Left lung (tissue), 10 donors: ENCODE data around the gene SMCP. TPM values are rescaled to one million over a fixed set of nuclear protein-coding genes. Genes with fewer than 3 reads are reported as not detected.

Experiments used
- ATAC-seq: fragments of 200-7000 bp; cut with Tn5 transposase; one replicate; pipeline ENCODE4 v1.9.1; 2020; ENCODE audit warnings: moderate library complexity
- DNase-seq, 4 donors: peaks; one replicate each; pipeline ENCODE4 v3.0.0-alpha.2; 2013 to 2020
- H3K27ac ChIP-seq, 2 donors: fragments of 200-600 bp; sonication (generic) in 1 of 2; one replicate each; pipeline versions ENCODE4 v1.5.0 to v1.8.0; 2020 to 2021
- H3K27me3 ChIP-seq, 2 donors: fragments of 200-600 bp; sonication (generic) in 1 of 2; one replicate each; pipeline versions ENCODE4 v1.5.0 to v1.8.0; 2020 to 2021
- H3K36me3 ChIP-seq, 2 donors: fragments of 200-600 bp; sonication (generic) in 1 of 2; one replicate each; pipeline versions ENCODE4 v1.5.0 to v1.8.0; 2020 to 2021
- H3K4me1 ChIP-seq, 2 donors: fragments of 200-600 bp; one replicate each; pipeline ENCODE4 v1.8.0; 2021
- H3K4me3 ChIP-seq, 2 donors: fragments of 200-600 bp; sonication (generic) in 1 of 2; one replicate each; pipeline versions ENCODE4 v1.5.0 to v1.8.0; 2020 to 2021; ENCODE audit warnings: mild to moderate bottlenecking in 1 of 2
- H3K9me3 ChIP-seq, 2 donors: fragments of 200-600 bp; sonication (generic) in 1 of 2; one replicate each; pipeline versions ENCODE4 v1.5.0 to v1.8.0; 2020 to 2021
- CTCF ChIP-seq, 2 donors: fragments of 200-600 bp; sonication (generic) in 1 of 2; IDR thresholded peaks; one replicate each; pipeline versions ENCODE4 v1.5.0 to v1.8.0; 2021; ENCODE audit warnings: antibody characterized with exemption in 2 of 2
- intact Hi-C, 2 donors: fragments of 100-400 bp; cut with DNase I; formaldehyde crosslinking; loops; one replicate each; pipeline versions ENCODE4 v1.11.2 to v1.14.2; 2022
- polyA plus RNA-seq, 6 donors: library from polyadenylated mRNA; unstranded; fragments of 120-200 nt; gene quantifications; one replicate each; pipeline ENCODE4 v1.2.1, GENCODE V29; 2013; ENCODE audit not compliant: insufficient read length in 6 of 6
- total RNA-seq, 2 donors: library from RNA; stranded (reverse); fragmentation: NEBNext Ultra II Directional; extraction: Animal tissue kit (Norgen Biotek cat#: 25700); gene quantifications; one replicate each; pipeline ENCODE4 v1.2.1, GENCODE V29; 2021
- donor health status: DM: no; HTN: yes; CAD: no.
- donor health status: DM: no; HTN: no; CAD: no.

The SMCP gene
- total and polyA plus RNA-seq, 8 donors: not detected

DNA sequence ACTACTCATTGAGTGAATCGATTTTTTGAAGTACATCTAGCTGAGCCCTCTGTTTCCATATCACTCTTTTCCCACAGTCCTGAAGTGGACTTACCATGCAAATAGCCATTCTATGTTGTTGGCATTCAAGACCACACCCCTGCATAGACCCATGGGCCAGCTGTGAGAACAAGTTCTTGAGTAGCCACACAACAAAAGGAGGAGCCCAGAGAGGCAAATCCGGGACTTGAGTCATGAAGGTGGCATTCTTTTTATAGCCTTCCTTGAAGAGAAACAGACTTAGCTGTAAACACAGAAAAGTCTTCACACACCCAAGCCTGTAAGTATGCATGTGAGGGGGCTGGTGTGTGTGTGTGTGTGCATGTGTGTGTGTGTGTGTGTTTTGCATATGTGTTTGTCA lies 55.1 kb downstream of the SMCP start:
- TF ChIP-seq CTCF (IDR thresholded peaks at IDR 0.05): no peak
- peaks cover 0 to 10% of the 10 kb centered on the region in 2 donors for H3K27me3 ChIP-seq
- intact Hi-C loops: no loop called here
- H3K4me1 ChIP-seq: no peaks in the 10 kb centered on the region
- no peaks in the 10 kb centered on the region for H3K36me3 ChIP-seq
- H3K27ac ChIP-seq: no peak overlapping the region
- H3K9me3 ChIP-seq: no peaks in the 10 kb centered on the region
- no peak overlapping the region for H3K4me3 ChIP-seq
- no peak for DNase-seq
- ATAC-seq: peak; percentile 17

Other genes starting within 250 kb of the SMCP start
- not detected for gene LCE2D, start 214.9 kb upstream of the SMCP start, total RNA-seq
- not detected for gene LCE2D, start 214.9 kb upstream of the SMCP start, polyA plus RNA-seq
- not detected for gene LCE2C, start 203.0 kb upstream of the SMCP start, total RNA-seq
- gene LCE2C, start 203.0 kb upstream of the SMCP start, polyA plus RNA-seq: not detected
- gene LCE2B, start 192.2 kb upstream of the SMCP start, total RNA-seq: not detected
- gene LCE2B, start 192.2 kb upstream of the SMCP start, polyA plus RNA-seq: not detected
- gene LCE2A, start 180.0 kb upstream of the SMCP start, total RNA-seq: not detected
- not detected for gene LCE2A, start 180.0 kb upstream of the SMCP start, polyA plus RNA-seq
- gene LCE4A, start 170.2 kb upstream of the SMCP start, total RNA-seq: not detected
- not detected for gene LCE4A, start 170.2 kb upstream of the SMCP start, polyA plus RNA-seq
- gene KPRP, start 120.3 kb upstream of the SMCP start, total RNA-seq: not detected
- not detected for gene KPRP, start 120.3 kb upstream of the SMCP start, polyA plus RNA-seq
- gene LCE1F, start 103.2 kb upstream of the SMCP start, total RNA-seq: not detected
- not detected for gene LCE1F, start 103.2 kb upstream of the SMCP start, polyA plus RNA-seq
- gene LCE1E, start 92.1 kb upstream of the SMCP start, total RNA-seq: not detected
- not detected for gene LCE1E, start 92.1 kb upstream of the SMCP start, polyA plus RNA-seq
- not detected for gene LCE1D, start 81.6 kb upstream of the SMCP start, total RNA-seq
- gene LCE1D, start 81.6 kb upstream of the SMCP start, polyA plus RNA-seq: not detected
- not detected for gene LCE1C, start 71.7 kb upstream of the SMCP start, total RNA-seq
- gene LCE1C, start 71.7 kb upstream of the SMCP start, polyA plus RNA-seq: not detected
- not detected for gene LCE1B, start 66.4 kb upstream of the SMCP start, total RNA-seq
- not detected for gene LCE1B, start 66.4 kb upstream of the SMCP start, polyA plus RNA-seq
- gene LCE1A, start 50.8 kb upstream of the SMCP start, total RNA-seq: not detected
- gene LCE1A, start 50.8 kb upstream of the SMCP start, polyA plus RNA-seq: not detected
- not detected for gene LCE6A, start 35.5 kb upstream of the SMCP start, total RNA-seq
- not detected for gene LCE6A, start 35.5 kb upstream of the SMCP start, polyA plus RNA-seq
- not detected for gene LCE7A, start 18.3 kb upstream of the SMCP start, total RNA-seq
- gene LCE7A, start 18.3 kb upstream of the SMCP start, polyA plus RNA-seq: not detected
- under 1 TPM in 1 of 2 donors, not detected in 1; 0.12 TPM for gene IVL, start 30.2 kb downstream of the SMCP start, total RNA-seq
- gene IVL, start 30.2 kb downstream of the SMCP start, polyA plus RNA-seq: not detected
- not detected for gene SPRR5, start 68.9 kb downstream of the SMCP start, total RNA-seq
- not detected for gene SPRR5, start 68.9 kb downstream of the SMCP start, polyA plus RNA-seq
- not detected for gene SPRR4, start 92.3 kb downstream of the SMCP start, total RNA-seq
- not detected for gene SPRR4, start 92.3 kb downstream of the SMCP start, polyA plus RNA-seq
- not detected for gene SPRR1A, start 105.8 kb downstream of the SMCP start, total RNA-seq
- not detected for gene SPRR1A, start 105.8 kb downstream of the SMCP start, polyA plus RNA-seq
- not detected for gene SPRR3, start 123.4 kb downstream of the SMCP start, total RNA-seq
- under 1 TPM in 4 of 6 donors, not detected in 2; 0.24 to 0.55 (median 0.29) TPM for gene SPRR3, start 123.4 kb downstream of the SMCP start, polyA plus RNA-seq
- gene SPRR1B, start 152.9 kb downstream of the SMCP start, total RNA-seq: under 1 TPM in 1 of 2 donors, not detected in 1; 0.73 TPM
- gene SPRR1B, start 152.9 kb downstream of the SMCP start, polyA plus RNA-seq: under 1 TPM in 1 of 6 donors, not detected in 5; 0.24 TPM
- not detected for gene SPRR2D, start 162.8 kb downstream of the SMCP start, total RNA-seq
- gene SPRR2D, start 162.8 kb downstream of the SMCP start, polyA plus RNA-seq: not detected
- gene SPRR2A, start 179.2 kb downstream of the SMCP start, total RNA-seq: not detected
- gene SPRR2A, start 179.2 kb downstream of the SMCP start, polyA plus RNA-seq: not detected
- not detected for gene SPRR2B, start 193.3 kb downstream of the SMCP start, total RNA-seq
- not detected for gene SPRR2B, start 193.3 kb downstream of the SMCP start, polyA plus RNA-seq
- gene SPRR2E, start 216.2 kb downstream of the SMCP start, total RNA-seq: not detected
- not detected for gene SPRR2E, start 216.2 kb downstream of the SMCP start, polyA plus RNA-seq
- gene SPRR2F, start 235.2 kb downstream of the SMCP start, total RNA-seq: not detected
- gene SPRR2F, start 235.2 kb downstream of the SMCP start, polyA plus RNA-seq: under 1 TPM in 1 of 6 donors, not detected in 5; 0.63 TPM